Renal cortical epithelial cell (primary cell): ENCODE data around the gene BAZ1B. TPM values are rescaled to one million over a fixed set of nuclear protein-coding genes. Genes with fewer than 3 reads are reported as not detected.
"Not testable (repeated sequence)": the region's sequence is repeated elsewhere in the genome, so short reads cannot be mapped to it uniquely, and the experiment has no call there.

Experiments used
- DNase-seq: peaks from one replicate; pipeline ENCODE4 v3.0.0-alpha.2; 2011; ENCODE audit warnings: low read depth
- total RNA-seq: library from RNA; depleted of rRNA; stranded (reverse); fragments of >200 nt; gene quantifications from 2 replicates; pipeline ENCODE4 v1.2.3, GENCODE V29; 2014

The BAZ1B gene
- total RNA-seq, 1 donor from 2014 or later, result 66.4 TPM

DNA sequence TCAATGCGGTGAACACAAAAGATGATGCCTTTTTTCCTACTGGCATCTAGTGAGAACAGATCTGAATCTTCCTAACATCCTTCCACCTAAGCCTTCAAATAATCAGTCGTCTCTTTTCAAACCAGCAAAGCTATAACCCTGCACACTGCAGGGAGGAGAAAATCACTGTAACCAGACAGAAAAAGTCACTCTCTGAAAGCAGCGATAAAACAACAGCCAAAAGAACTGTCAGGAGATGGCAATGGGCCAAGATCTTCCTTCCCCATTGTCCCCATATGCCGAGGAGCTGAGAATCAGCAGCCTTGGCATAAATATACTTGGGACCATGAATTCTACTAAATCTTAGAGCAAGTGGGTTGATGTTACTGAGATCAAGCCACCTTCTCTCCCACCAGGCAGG lies 75.4 kb downstream of the BAZ1B start:
- DNase-seq, result no peak

DNA sequence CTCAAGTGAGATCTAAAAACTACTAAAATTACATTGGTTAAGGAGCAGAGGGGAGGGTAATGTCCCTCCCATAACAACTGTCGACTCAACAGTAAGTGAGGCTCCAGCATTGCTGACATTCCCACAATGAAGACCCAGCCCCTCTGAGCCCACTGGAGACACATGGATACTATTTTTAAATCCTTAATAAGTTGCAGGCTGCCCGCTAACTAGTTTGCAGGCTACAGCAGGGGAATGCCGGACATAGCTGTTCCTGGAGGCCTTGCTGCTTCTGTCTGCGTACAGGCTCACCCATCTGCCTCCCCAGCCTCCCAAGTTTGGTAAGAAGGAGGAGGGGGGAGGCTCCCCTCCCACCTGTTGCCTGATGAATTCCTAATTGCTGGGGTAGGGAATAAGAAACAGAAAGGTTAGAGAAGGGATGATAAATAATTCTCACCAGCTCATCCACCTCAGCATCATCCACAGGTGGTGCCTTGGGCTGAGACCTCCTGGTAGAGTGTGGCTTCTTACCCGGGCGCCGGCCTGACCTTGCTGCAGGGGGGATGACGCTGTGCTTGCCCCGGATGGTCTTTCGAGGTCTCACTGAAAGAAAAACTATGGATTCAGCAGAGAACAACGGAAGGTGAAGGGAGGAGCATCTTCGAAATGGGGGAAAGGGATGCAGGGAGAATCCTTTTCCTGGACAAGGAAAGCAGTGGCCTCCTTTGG lies 78.4 kb downstream of the BAZ1B start:
- no peak for DNase-seq

DNA sequence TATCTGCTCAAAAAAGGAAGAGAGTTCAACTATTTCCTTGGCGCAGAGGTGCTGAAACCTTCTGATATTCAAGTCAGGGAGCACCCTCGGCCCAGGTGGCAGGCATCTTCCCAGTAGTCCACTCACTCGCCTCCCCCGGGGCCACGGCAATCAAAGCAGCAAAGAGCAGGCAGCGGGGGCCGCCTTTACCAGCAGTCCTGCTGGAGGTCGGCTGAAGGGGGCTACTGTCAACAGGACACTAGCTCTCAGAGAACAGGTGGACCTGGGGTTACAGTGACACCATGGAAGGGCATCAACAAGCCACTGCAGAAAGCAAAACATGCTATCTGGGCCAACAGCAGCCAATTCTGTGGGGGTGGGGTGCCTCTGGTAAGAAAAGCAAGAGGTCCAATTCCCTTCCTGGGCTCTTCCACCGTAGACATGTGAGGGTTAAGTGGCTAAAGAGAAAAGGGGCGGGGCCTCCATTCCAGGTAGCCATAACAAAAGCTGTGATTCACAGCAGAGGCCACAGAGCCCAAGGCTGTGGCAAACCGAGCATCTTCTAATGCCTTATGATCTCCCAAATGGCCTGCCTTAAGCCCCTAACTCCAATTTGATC lies 79.1 kb downstream of the BAZ1B start:
- DNase-seq, result no peak

DNA sequence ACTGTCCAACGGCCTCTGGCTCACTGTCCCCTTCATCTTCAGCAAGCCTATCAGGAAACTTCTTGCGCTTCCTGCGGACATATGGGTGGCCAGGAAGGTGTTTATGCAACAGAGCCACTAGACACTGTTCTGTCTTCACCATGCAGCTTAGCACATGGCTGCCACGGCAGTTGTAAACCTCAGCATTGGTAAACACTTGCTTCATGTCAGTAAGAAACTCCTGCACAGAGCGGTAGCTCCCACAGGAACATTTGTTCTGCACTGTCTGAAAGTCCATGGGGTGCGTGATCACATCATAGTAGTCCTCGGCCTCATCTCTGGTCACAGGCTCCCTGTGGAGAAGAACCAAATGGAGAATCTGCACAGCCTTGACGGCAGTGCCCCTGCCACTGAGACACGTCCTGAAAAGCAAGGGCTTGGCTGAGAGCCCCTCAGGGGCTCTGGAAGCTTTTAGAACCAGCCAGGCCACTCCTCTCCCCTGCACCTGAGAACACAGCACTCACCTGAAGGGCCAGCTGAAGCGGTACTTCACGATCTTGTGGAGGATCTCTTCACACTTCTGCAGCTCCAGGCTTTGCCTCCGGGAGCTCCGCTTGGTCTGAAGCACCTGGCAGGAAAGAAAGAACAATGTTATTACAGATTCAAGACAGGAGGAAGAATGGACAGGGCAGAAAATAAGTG lies 79.7 kb downstream of the BAZ1B start:
- DNase-seq, result no peak

DNA sequence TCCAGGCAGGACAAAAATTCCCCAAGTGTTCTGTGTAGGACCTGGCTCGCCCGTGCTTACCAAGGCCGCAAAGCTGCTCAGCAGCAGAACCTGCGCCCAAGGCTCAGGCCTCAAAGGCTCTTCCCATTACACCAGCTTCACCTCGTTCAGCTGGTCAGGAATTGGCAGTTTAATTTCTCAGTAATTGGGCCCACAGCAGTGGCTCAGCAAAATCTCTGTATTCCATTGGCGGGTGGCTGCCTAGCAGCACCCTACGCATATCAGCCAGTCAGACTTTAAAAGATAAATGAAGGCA lies 82.7 kb downstream of the BAZ1B start:
- no peak for DNase-seq

DNA sequence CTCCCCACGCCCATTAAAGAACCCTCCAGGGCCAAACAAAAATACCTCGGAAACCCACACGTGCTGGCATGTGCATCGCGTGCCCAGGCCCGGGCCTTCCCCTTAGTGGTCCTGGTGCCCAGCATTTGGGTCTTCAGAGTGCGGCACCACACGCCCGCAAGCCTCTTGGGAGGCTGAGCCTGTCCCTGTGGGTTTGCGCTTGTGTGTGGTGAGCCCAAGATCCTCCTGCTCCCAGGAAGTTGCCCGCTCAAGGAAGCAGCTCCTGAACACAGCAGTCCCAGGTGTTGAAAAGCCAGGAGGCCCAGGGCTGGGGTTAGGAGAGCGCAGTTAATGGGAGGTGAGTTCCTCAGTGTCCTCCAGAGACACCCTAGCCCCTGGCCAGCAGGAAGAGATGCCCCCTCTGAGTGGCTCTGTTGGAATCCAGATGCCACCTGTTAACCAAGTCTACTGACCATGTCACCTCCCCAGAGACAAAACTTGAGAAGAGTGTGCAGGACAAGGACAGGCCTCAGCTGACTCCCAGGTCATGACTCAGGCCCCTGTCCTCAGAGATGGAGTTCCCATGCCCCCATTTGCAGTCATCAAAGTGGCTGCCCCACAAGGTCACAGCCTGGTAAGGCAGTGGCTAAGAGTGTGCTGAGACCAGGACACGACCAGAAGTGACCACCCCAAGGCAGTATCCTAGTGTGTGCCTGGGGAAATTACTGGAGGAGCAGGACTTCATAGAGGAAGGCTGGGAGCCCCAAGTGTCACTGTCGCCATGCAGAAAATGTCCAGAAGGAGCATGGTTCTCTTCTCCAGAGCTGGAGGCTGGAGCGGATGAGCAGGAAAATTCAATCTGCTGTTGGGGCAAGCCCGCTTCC lies 83.3 kb downstream of the BAZ1B start:
- no peak for DNase-seq

DNA sequence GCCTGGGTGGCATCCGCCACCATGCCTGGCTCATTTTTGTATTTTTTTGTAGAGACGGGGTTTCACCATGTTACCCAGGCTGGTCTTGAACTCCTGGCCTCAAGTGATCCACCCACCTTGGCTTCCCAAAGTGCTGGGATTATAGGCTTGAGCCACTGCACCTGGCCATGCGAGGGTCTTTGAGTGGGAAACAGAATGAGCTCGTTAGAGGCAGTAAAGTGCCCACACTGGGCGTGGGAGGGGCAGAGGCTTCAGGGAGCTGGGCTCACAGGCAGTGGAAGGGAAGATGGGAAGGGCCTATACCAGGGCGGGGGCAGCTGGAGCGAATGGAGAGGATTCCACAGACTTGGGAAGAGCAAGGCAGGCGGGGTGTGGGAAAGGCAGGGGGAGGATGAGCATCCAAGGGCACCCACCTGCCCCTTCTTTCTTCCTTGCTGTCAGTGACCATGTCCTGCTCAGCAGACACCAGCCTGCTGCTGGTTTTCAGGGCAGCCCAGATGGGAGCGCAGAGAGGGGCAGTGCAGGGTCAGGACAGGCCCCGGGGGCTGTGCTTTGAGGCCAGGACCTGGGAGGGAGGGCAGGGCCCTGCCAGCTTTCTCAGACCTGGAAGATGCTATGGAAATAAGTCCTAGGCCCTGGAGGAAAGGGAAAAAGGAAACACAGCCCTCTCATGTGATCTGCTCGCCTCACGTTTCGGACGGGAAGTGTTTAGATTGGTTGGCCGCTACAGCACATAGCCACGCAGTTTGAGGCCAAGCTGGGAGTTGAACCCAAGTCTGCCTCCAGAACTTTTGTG lies 84.3 kb downstream of the BAZ1B start:
- no peak for DNase-seq

DNA sequence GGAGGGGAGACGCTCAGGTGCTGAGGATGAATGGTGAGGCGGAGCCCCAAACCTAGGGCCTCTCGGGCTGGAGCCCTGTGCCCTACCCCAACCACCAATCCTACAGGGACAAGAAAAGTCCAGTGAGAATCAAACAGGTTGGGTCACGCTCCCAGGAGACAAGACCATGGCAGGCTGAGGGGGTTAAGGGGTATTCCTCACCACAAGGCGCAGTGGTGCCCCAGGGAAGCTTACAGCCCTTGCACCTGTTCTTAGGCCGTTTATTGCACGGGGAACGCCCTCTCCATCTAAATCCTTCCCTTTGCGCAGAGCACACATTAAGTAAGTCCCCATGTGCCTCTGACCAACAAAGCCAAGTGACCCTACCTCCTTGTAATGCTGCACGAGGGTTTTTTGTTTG lies 85.0 kb downstream of the BAZ1B start:
- no peak for DNase-seq

DNA sequence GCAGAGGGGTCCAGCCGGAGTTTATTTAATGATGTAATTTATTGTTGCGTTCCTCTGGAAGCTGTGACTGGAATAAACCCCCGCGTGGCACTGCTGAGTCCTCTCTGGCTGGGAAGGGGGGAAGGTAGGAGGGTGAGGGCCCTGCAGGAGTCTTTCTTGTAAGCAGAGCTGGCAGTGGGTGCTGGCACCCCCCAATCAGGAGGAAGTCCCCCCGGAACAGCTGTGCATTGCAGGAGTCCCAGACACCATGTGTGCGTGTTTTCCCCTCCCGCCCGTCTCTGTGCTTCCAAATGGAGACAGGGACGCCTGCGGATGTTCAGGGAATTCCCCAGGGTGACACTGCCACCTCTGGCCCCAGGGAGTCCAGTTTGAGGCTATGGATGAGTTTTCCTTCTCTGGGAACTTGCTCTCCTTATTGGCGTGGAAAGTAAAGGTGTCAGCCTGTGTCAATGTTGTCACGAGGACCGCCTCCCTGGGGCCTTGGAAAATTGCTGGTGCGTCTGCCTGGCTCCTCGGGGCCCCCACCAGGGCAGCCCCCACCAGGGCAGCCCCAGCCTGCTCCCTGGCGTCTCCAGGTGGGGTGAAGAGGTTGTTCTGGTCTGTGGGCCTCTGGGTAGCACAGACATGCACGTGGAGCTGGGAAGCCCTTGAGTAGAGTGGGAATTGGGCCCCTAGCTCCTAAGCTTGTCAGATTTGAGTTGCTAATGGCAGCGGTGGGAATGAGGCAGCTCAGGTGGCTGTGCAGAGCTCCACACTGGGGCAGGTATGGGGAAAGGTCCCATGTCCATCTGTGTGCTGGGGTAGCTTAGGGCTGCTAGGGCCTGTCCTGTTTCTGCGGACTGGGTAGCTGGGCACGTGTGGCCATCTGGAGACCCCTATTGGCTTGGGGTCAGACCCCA lies 85.8 kb downstream of the BAZ1B start:
- DNase-seq, result no peak

DNA sequence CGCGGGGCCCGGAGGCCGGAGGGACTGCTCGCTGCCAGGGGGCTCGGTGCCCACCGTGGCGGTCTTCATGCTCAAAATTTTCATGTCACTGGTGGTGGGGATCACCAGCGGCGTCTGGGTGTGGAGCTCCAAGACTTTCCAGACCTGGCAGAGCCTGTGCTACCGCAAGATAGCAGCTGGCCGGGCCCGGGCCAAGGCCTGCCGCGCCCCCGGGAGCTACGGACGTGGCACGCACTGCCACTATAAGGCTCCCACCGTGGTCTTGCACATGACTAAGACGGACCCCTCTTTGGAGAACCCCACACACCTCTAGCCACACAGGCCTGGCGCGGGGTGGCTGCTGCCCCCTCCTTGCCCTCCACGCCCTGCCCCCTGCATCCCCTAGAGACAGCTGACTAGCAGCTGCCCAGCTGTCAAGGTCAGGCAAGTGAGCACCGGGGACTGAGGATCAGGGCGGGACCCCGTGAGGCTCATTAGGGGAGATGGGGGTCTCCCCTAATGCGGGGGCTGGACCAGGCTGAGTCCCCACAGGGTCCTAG lies 86.6 kb downstream of the BAZ1B start:
- no peak for DNase-seq

DNA sequence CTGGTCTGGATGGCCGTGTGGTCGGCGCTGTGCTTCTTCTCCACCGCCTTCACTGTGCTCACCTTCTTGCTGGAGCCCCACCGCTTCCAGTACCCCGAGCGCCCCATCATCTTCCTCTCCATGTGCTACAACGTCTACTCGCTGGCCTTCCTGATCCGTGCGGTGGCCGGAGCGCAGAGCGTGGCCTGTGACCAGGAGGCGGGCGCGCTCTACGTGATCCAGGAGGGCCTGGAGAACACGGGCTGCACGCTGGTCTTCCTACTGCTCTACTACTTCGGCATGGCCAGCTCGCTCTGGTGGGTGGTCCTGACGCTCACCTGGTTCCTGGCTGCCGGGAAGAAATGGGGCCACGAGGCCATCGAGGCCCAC lies 87.4 kb downstream of the BAZ1B start:
- DNase-seq, result no peak

DNA sequence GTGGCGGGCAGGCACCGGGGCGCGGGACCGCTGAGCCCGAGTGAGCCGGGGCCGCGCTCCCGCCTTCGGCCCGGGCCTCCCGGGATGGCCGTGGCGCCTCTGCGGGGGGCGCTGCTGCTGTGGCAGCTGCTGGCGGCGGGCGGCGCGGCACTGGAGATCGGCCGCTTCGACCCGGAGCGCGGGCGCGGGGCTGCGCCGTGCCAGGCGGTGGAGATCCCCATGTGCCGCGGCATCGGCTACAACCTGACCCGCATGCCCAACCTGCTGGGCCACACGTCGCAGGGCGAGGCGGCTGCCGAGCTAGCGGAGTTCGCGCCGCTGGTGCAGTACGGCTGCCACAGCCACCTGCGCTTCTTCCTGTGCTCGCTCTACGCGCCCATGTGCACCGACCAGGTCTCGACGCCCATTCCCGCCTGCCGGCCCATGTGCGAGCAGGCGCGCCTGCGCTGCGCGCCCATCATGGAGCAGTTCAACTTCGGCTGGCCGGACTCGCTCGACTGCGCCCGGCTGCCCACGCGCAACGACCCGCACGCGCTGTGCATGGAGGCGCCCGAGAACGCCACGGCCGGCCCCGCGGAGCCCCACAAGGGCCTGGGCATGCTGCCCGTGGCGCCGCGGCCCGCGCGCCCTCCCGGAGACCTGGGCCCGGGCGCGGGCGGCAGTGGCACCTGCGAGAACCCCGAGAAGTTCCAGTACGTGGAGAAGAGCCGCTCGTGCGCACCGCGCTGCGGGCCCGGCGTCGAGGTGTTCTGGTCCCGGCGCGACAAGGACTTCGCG lies 88.0 kb downstream of the BAZ1B start:
- DNase-seq, result no peak

DNA sequence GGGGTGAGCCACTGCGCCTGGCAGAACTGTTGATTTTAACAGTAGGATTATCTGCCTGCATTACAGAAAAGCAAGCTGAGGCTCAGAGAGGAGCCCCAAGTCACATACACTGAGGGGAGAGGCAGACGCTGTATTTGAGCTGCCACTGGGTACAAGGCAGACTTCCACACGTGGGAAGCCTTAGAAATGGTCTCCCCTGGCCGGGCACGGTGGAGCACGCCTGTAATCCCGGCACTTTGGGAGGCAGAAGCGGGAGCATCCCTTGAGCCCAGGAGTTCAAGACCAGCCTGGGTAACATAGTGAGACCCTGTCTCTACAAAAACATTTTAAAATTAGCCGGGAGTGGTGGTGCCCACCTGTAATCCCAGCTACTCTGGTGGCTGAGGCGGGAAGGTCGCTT lies 89.4 kb downstream of the BAZ1B start:
- no peak for DNase-seq

DNA sequence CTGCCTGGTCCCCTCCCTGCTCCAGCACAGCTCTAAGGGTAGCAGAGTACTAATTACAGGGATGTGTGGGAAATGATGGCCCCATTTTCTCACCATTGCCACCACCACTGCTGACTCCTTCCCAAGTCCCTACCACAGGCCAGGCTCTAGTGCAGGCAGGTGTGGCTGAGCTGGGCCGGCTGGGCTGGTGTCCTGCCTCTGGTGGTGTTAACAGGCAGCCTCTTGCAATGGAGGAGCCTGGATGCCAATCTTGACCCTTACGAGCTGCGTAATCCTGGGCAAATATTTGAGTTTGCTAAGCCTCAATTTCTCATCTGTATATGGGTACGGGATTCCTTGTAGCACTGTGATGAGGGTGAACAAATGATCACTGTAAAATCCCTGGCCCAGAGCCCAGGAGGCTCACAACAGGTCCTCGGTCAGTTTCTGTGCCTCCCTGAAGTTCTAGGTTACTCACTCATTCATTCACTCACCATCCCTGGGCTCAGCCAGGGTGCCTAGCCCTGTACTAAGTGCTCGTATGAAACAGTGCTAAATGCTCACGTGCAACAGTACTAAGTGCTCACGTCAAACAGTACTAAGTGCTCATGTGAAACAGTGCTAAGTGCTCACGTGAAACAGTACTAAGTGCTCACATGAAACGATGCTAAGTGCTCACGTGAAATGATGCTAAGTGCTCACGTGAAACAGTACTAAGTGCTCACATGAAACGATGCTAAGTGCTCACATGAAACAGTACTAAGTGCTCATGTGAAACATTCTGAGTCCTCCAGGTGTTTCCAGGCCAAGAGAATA lies 90.9 kb downstream of the BAZ1B start:
- DNase-seq, result no peak

DNA sequence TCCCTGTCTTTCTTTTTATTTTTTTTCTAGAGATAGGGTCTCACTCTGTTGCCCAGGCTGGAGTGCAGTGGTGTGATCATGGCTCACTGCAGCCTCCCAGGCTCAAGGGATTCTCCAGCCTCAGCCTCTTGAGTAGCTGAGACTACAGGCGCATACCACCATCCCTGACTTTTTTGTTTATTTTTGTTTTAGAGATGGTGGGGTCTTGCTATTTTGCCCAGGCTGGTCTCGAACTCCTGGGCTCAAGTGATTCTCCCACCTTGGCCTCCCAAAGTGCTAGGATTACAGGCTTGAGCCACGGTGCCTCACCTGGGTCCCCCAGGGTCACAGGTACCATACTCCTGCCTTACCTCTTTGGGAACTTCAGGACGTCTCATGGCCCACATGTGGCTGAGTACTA lies 91.6 kb downstream of the BAZ1B start:
- not testable (repeated sequence) for DNase-seq

DNA sequence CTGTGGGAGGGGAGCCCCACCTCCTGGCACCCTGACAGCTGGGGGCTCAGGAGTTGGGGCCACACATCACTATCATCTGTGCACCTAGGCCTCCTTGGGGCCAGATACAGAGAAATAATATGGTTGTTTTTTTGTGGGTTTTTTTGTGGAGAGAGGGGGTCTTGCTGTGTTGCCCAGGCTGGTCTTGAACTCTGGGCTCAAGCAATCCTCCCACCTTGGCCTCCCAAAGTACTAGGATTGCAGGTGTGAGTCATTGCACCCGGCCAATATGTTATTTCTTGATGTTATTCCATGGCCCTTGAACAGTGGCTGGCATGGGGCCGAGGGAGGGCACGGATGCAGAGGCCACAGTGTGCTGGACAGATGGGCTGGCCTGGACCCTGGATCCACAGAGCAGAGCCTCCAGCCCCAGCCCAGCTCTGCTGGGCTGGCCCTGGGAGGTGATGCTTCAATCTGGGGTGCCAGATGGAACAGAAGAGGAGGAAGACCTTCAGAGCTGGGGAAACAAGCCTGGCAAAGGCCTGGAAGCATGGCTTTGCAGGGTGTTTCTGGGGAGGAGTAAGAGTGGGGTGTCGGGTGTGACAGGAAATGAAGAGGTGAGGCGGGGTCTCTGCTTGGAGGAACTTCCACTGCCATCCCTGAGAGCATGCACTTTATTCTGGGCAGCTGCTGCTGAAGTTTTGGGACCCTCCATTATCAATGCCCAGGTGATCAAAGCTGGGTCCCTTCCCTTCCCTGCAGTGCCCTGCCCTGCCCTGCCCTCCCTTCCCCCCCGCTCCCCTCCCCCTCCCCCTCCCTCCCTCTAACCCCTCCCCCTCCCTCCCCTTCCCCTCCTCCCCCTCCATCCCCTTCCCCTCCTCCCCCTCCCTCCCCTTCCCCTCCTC lies 92.2 kb downstream of the BAZ1B start:
- DNase-seq, result no peak

DNA sequence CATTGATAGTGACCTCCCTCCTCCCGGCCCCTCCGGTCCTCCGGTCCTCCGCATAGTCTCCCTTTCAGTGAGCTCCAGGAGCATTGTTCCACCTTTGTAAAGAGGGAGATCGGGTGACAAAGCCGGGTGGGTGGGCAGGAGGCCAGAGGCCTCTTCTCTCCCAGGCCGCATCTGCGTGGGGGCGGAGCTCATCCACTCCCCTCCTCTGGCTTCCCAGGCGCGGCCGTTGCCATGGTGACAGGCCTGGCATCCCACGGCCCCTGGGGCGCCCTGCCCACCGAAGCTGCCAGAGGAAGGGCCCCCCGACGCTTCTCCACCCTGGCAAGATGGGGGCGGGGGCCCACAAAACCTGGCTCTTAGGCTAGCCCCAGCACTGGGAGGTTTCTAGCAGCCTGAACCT lies 92.9 kb downstream of the BAZ1B start:
- no peak for DNase-seq
